ENCODE measurements around the gene OS9.

Gene OS9

DNA sequence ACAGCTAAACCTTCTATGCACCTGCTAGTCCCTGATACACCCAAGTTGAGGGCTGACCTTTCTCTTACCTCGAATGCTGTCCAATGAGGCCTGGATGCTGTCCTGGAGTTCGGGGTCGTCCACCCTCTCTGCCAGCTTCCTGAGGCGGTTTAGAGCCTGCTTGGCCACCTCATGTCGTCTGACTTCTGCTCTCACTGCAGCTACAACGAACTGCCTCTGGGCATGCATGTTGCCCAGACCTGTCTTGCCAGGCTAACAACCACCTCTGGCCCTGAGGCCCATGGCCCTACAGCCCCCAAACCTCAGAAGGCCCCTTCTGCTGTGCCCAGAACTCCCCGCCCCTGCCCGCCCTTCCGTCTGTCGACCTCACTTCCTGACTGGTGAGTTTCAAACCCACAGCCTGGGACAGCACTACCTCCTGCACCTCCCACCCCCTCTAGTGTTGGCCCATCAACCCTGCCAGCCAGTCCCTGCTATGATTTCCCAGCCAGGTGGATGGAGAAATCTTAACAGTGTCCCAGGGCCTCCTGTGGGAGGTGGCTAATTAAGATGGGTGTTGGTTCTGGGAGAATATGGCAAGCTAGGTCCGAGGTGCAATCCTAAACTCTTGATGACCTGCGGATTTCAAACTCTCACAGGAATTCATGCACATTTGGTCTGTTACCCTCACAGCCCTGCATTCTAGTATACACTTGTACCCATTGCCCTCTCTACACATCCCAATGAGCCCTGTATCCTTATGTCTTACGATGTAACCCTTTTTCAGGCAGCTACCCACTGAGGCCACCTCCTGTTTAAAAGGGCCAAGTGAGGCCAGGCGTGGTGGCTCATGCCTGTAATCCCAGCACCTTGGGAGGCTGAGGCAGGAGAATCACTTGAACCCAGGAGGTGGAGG, 48.2 kb downstream of the OS9 start:
- TF ChIP-seq CTCF (IDR thresholded peaks at IDR 0.05; ENCODE audit: low read depth, low read length), result no peak
- no peak for DNase-seq (ENCODE audit: extremely low read depth, low read depth)

GRCh38 chr12:57743769-57744168, 49.8 kb downstream of the OS9 start:
- no peak for DNase-seq (ENCODE audit: extremely low read depth, low read depth)
- no peak for TF ChIP-seq CTCF (IDR thresholded peaks at IDR 0.05; ENCODE audit: low read depth, low read length)

DNA sequence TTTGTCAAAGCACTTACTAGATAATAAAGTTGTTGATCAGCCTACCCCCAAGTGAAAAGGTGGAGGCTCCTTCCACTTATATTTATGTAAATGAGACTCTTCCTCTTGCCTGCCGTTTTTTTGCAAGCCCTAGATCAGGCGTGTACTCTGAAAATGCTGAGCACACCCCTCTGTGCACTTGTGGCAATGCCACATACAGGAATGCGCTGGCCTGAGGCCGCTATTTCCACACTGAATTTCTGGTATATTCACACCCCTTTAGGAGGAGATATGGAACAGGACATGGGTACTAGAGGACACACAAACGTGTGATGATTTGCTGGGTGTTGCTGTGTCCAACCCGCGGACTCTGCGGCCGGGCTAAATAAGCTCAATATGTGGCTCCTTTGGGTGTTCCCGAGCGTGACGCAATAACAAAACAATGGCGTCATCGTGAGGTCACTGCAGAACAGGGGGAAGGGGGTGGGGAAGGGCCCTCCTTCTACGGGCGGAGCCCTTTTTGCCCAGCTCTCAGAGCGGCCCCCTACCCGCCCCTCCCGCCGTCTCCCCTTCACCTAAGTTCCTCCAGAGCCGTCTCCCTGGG, 50.4 kb downstream of the OS9 start:
- DNase-seq (ENCODE audit: extremely low read depth, low read depth), result peak; percentile 69
- no peak for TF ChIP-seq CTCF (IDR thresholded peaks at IDR 0.05; ENCODE audit: low read depth, low read length)

DNA sequence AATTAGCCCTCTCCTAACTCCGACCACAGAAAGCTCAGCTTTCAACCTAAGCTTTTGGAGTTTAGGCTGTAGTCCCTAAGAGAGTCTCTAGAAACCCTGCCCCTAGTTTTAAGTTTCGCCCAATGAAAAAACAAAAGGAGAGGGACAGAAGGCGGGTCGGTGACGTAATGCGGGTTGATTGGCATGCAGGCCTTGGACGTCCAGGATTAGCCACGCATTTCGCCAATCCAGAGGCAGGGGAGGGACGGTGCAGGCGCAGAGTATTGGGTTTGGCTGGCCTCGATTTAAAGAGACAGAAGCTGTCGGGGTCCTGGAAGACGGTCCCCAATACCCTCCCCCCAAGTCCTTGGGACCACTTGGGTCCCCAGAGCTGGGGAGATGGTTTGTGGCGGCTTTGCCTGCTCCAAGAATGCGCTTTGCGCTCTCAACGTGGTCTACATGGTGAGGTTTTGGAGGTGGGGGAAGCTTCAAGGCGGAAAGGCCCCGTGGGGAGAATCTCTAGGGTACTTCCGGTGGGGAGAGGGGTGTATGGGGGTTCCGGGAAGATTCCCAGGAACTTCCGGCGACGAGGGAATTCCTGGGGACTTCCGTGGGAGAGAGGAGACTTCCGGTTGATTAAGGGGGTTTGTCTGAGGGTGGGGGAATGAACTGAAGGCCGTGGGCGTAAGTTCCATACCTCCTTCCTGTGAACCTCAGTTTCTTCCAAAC, 51.0 kb downstream of the OS9 start, which contains the start of gene TSPAN31:
Gene TSPAN31, plus strand, starts transcription at position 263 of the 708 bp plus-strand sequence. Its CDS starts 116 bp downstream, at position 379.
- no peak for TF ChIP-seq CTCF (IDR thresholded peaks at IDR 0.05; ENCODE audit: low read depth, low read length)
- peak; percentile 95 for DNase-seq (ENCODE audit: extremely low read depth, low read depth)

GRCh38 chr12:57745485-57745881, 51.6 kb downstream of the OS9 start:
- TF ChIP-seq CTCF (IDR thresholded peaks at IDR 0.05; ENCODE audit: low read depth, low read length), result no peak
- no peak for DNase-seq (ENCODE audit: extremely low read depth, low read depth)

GRCh38 chr12:57746025-57746424, 52.1 kb downstream of the OS9 start:
- no peak for DNase-seq (ENCODE audit: extremely low read depth, low read depth)
- TF ChIP-seq CTCF (IDR thresholded peaks at IDR 0.05; ENCODE audit: low read depth, low read length), result no peak

DNA sequence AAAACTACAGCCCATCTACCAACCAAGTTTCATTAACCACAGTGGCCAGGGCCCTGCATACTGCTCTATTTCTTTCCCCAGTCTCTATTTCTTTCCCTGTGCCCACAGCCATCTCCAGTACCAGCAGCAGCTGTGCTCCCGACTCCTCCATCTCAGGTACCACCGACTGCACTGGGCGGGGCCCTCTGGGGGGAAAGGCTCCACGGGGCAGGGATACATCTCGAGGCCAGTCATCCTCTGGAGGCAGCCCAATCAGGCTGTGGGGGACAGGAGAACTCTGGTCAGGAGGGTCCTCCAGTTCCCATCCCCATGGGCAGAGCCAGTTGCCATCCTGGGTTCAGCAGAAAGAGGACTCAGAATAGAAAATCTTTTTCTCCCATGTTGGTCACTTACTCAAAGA, 55.1 kb downstream of the OS9 start:
- TF ChIP-seq CTCF (IDR thresholded peaks at IDR 0.05; ENCODE audit: low read depth, low read length), result no peak
- DNase-seq (ENCODE audit: extremely low read depth, low read depth), result no peak

Data from AG09319 (cell line).